DMS 273 (cell line): ENCODE results near the gene LRRC34.

ENCODE experiments used
- DNase-seq: peaks from one replicate; lab custom pipeline; 2025; ENCODE audit not compliant: unreplicated experiment; lab: John Stamatoyannopoulos, UW

LRRC34 gene

DNA sequence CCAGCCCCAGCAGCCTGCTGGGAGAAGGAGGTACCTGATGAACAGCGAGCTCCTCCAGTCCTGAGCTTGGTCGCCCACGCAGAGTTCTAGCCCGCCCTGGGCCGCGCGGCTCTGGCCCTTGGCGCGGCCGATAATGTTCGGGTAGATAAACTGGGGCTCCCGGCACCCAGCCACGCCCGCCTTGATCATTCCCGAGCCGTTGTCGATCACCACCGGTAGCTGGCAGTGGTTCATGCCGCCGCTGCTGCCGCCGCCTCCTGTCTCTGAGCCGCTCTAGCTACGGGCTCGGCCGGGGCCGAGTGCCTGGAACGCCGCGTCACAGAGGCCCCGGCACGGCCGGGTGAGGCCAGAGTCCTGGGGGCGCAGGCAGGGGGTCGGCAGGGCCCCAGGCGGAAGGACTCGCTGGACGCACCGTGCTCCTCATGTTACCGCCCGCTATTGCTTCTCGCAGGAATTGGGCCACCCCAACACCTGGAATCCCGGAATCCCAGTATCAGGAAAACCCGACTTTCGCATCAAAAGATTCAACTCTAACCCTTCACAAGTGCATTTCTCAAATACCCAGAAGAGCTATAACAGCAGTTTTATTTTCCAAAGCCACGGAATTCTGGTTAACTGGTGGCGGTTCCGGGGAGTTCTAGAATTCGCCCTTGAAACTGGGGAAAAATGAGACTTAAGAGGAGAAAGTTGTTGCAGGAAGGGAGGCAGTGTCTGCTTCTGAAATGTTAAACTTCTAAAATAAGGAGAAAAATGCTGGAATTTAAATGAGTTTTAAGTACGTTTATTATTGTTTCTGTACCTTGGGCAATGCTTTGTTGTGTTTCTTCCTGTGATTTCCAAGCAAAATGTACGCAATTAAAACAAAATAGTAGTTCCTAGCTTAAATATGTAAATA lies 43.2 kb downstream of the LRRC34 start, which contains the start of gene ACTRT3:
ACTRT3 (minus strand) TSS at position 275 of the 895 bp plus-strand sequence; CDS start at position 234, 41 bp downstream.
- DNase-seq, result peak; percentile 92

DNA sequence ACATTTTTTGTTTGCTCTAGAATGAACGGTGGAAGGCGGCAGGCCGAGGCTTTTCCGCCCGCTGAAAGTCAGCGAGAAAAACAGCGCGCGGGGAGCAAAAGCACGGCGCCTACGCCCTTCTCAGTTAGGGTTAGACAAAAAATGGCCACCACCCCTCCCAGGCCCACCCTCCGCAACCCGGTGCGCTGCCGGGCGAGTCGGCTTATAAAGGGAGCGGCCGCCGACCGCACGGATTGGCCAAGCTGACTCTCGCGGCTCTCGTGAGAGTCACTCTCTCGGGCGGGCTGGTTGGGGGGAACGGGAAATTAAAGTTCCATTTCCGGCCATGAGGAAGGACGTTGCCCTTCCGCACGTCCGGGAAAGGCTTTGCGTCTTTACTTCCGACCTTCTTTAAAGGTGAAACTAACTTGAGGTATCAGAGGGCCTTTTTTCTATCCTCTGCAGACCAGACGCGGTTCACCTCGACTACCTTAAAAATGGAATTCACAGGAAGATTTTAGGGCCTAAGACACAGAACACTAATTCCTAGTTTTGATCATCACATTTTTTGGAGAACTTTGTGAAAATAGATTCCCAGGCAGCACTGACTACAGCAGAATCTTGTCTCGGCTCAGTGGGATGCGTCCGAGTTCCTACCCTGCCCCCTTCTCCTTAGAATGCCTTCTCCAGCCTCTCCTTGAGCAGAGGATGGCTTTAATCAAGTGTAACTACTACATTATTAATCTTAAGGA lies 47.7 kb downstream of the LRRC34 start, which contains the start of gene TERC:
TERC (minus strand) TSS at position 179 of the 731 bp plus-strand sequence.
- peak; percentile 99 for DNase-seq

GRCh38 chr3:169764312-169764881 lies 48.3 kb downstream of the LRRC34 start:
- peak; percentile 77 for DNase-seq

- DNase-seq, result no peak
Observed at GRCh38 chr3:169760479-169760878, 52.2 kb downstream of the LRRC34 start.

- no peak for DNase-seq
Observed at GRCh38 chr3:169759256-169759655, 53.4 kb downstream of the LRRC34 start.

GRCh38 chr3:169758359-169758994 lies 54.2 kb downstream of the LRRC34 start:
- no peak for DNase-seq

DNA sequence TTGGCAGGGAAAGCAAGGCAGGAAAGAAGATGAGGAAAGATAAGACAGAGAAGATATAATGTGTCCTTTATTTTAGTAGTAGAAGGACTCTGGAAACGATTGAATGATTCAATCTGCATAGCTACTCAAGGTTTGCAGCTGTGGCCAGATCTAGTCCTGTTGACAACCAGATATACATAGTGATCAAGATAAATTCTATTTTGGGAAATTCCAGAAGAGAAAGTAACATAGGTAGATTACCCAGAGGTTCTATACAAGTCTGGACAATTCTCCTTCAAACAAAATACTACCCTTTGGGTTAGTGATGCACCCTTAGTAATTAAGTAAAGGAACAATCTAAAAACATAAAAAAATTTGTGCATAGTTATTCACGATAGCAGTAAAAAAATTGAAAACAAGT lies 57.2 kb downstream of the LRRC34 start:
- no peak for DNase-seq

GRCh38 chr3:169754711-169755110 lies 58.0 kb downstream of the LRRC34 start:
- DNase-seq, result no peak

DNA sequence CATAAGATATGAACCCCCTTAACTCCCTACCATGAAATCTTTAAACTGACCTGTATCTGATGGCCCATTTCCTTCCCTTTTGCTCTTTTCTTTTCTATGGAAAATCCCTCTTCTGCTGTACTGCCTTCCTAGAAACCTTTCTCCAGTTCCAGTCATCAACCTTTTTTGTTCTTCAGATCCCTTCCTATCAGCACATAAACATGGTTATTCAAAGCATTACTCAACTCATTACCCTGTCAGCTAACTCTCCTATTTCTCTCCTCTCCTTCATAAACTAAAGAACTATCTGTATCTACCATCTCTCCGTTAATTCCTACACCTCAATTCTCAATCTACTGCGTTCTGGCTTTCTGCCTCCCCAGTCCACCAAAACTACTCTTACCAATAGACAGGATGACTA lies 60.8 kb downstream of the LRRC34 start:
- DNase-seq, result no peak

GRCh38 chr3:169750665-169751064 lies 62.0 kb downstream of the LRRC34 start:
- DNase-seq, result no peak

DNA sequence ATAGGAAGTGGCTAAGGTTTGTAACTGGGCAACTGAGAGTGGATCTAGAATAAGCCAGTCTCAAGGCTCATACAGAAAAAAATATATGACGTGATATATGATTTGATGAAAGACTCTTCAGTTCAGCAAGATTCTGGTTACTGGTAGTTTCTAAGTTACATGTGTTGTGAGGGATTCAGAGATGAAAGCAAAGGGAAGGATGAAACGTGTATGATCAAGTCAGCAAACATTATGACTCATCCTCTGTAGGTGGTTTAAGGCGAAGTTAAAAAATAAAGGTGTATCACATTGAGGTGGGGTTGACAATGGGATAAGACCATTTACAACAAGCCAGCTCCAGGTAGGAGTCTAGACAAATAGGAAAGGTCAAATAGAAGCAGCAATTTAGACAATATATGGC lies 64.0 kb downstream of the LRRC34 start:
- DNase-seq, result no peak

DNA sequence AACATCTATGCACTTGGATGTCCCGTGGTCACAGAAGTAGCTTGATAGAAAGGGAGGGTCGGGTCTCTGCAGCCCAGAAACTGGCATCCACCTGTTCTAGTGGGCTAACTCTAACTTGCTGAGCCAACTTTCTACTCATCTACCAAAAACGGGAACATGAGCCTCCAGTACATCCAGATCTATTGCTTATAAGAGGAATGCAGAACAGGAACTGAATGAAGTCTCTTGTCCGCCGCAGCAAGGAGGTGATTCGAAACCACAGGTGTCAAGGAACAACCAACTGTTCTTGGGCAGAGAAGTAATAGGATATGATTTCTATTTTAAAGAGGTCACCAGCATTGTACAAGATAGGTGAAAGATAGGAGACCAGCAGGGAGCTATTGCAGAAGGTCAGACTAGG lies 65.8 kb downstream of the LRRC34 start:
- DNase-seq, result no peak

GRCh38 chr3:169744366-169745054 lies 68.2 kb downstream of the LRRC34 start:
- DNase-seq, result peak; percentile 70
